COLO668 (cell line): ENCODE results near the gene TRAP1.
"Not testable (repeated sequence)": the region's sequence is repeated elsewhere in the genome, so short reads cannot be mapped to it uniquely, and the experiment has no call there.

Source experiments
- DNase-seq: peaks from one replicate; lab custom pipeline; 2025; ENCODE audit not compliant: unreplicated experiment; lab: John Stamatoyannopoulos, UW

Gene TRAP1

GRCh38 chr16:3674513-3675295 is 42.6 kb downstream of the TRAP1 start:
- no peak for DNase-seq

- DNase-seq, result no peak
Observed at GRCh38 chr16:3673676-3674377, 43.5 kb downstream of the TRAP1 start.

- no peak for DNase-seq
Observed at GRCh38 chr16:3673201-3673600, 44.1 kb downstream of the TRAP1 start.

GRCh38 chr16:3672571-3673041 is 44.7 kb downstream of the TRAP1 start:
- DNase-seq, result no peak

GRCh38 chr16:3671424-3671823 is 45.9 kb downstream of the TRAP1 start:
- DNase-seq, result no peak

GRCh38 chr16:3670711-3671110 is 46.6 kb downstream of the TRAP1 start:
- DNase-seq, result no peak

- no peak for DNase-seq
Observed at GRCh38 chr16:3669082-3669481, 48.2 kb downstream of the TRAP1 start.

- DNase-seq, result no peak
Observed at GRCh38 chr16:3668626-3669025, 48.7 kb downstream of the TRAP1 start.

- DNase-seq, result no peak
Observed at GRCh38 chr16:3665508-3665907, 51.8 kb downstream of the TRAP1 start.

GRCh38 chr16:3664187-3664896 is 53.0 kb downstream of the TRAP1 start:
- no peak for DNase-seq

- no peak for DNase-seq
Observed at GRCh38 chr16:3662601-3663000, 54.7 kb downstream of the TRAP1 start.

- DNase-seq, result no peak
Observed at GRCh38 chr16:3661922-3662321, 55.4 kb downstream of the TRAP1 start.

- DNase-seq, result no peak
Observed at GRCh38 chr16:3661311-3661710, 56.0 kb downstream of the TRAP1 start.

GRCh38 chr16:3659251-3659650 is 58.1 kb downstream of the TRAP1 start:
- DNase-seq, result no peak

GRCh38 chr16:3656491-3657468 is 60.5 kb downstream of the TRAP1 start:
- DNase-seq, result no peak

- not testable (repeated sequence) for DNase-seq
Observed at GRCh38 chr16:3656160-3656490, 61.2 kb downstream of the TRAP1 start.

GRCh38 chr16:3655396-3656159 is 61.7 kb downstream of the TRAP1 start:
- no peak for DNase-seq

GRCh38 chr16:3655030-3655395 is 62.3 kb downstream of the TRAP1 start:
- no peak for DNase-seq

GRCh38 chr16:3654249-3654991 is 62.9 kb downstream of the TRAP1 start, which contains the start of gene DNASE1:
DNASE1 (plus strand) TSS chr16:3654691; CDS start chr16:3655374, 683 bp downstream.
- DNase-seq, result peak; percentile 40
